Right kidney (tissue), 9 donors: ENCODE measurements around the gene TTC9.

ENCODE experiments used
- DNase-seq: peaks from one replicate; pipeline ENCODE4 v3.0.0-alpha.2; 2016
- long read RNA-seq, 8 donors: transcript quantifications; one replicate each; lab custom pipeline, GENCODE V29; 2026

TTC9 gene
- long read RNA-seq, donor 1, full-length matches to known transcripts = 3 of 3 reads
- long read RNA-seq, donor 1, partial matches to known transcripts = 0 of 3 reads
- long read RNA-seq, donor 1, other reads (novel, unspliced or antisense) = 0 of 3 reads
- long read RNA-seq, donor 2, full-length matches to known transcripts = 1 of 1 reads
- long read RNA-seq, donor 2, partial matches to known transcripts = 0 of 1 reads
- long read RNA-seq, donor 2, other reads (novel, unspliced or antisense) = 0 of 1 reads
- long read RNA-seq, donor 3, full-length matches to known transcripts = 1 of 1 reads
- long read RNA-seq, donor 3, partial matches to known transcripts = 0 of 1 reads
- long read RNA-seq, donor 3, other reads (novel, unspliced or antisense) = 0 of 1 reads
- long read RNA-seq, donor 4, full-length matches to known transcripts = 5 of 5 reads
- long read RNA-seq, donor 4, partial matches to known transcripts = 0 of 5 reads
- long read RNA-seq, donor 4, other reads (novel, unspliced or antisense) = 0 of 5 reads
- long read RNA-seq, donor 5, full-length matches to known transcripts = 5 of 5 reads
- long read RNA-seq, donor 5, partial matches to known transcripts = 0 of 5 reads
- long read RNA-seq, donor 5, other reads (novel, unspliced or antisense) = 0 of 5 reads
- long read RNA-seq, donor 6, full-length matches to known transcripts = 3 of 3 reads
- long read RNA-seq, donor 6, partial matches to known transcripts = 0 of 3 reads
- long read RNA-seq, donor 6, other reads (novel, unspliced or antisense) = 0 of 3 reads
- long read RNA-seq, donor 7 = 0 reads
- long read RNA-seq, donor 8, full-length matches to known transcripts = 2 of 2 reads
- long read RNA-seq, donor 8, partial matches to known transcripts = 0 of 2 reads
- long read RNA-seq, donor 8, other reads (novel, unspliced or antisense) = 0 of 2 reads

DNA sequence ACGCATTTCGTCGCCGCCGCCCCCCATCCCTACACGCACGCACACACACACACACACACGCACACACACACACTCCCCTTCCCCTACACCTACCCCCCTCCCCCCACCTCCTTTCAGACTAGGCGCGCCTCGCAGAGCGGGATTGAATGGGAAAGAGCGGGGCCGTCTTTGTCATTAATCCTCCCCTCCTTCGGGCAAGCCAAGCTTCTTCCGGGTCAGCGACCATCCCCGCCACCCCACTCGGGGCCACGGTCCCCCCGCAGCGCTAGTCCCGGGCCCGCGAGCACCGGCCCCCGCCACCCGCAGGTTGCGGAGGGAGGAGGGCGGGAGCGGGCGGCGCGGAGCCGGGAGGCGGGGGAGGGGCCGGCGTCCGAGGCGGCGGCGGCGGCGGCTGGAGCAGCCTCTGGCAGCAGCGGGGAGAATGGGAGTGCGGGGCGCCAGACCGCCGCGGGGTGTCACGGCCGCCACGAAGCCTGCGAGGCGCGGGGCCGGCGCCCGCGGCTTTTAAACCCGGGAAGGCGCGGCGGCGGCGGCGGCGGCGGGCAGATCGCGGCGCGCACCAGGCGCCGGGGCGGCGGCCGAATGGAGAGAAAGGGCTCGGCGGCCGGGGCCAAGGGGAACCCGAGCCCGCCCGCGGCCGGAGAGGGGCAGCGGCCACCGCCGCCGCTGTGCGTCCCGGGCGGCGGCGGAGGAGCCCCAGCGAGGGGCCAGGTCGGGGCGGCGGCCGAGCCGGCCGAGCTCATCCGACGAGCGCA, at the start of gene TTC9:
TTC9 (plus strand) TSS at position 369 of the 755 bp plus-strand sequence; CDS start at position 583, 214 bp downstream.
- DNase-seq = no peak

DNA sequence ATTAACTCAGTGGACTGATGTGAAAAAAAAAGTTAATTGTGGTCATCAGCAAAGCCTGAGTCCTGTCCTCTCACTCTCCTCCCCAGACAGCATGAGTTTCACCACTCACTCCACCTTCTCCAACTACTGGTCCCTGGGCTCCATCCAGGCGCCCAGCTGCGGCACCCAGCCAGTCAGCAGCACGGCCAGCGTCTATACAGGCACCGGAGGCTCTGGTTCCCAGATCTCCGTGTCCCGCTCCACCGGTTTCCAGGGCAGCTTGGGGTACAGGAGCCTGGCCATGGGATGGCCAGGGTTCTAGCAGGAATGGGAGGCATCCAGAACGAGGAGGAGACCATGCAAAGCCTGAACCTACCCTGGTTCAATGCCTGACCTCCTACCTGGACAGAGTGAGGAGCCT, 47.3 kb upstream of the TTC9 start:
- DNase-seq = no peak

DNA sequence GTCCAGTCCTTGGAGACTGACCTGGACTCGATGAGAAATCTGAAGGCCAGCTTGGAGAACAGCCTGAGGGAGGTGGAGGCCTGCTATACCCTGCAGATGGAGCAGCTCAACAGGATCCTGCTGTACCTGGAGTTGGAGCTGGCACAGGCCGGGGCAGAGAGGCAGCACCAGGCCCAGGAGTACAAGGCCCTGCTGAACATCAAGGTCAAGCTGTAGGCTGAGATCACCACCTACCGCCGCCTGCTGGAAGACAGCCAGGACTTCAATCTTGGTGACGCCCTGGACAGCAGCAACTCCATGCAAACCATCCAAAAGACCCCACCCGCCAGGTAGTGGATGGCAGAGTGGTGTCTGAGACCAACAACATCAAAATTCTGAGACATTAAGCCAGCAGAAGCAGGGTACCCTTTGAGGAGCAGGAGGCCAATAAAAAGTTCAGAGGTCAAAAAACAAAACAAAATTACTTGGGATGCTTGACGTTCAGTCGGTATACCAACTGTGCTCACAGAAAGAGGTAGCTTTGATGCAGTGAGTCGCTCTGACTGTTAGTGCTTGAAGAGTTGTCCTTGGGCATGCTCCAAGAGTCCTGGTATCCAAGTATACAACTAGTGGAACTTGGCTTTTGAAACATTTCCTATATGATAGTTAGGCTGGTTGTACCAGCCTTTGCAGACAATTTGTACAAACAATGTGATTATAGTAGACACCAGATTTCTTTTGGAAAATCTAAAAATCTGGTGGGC, 46.1 kb upstream of the TTC9 start:
- DNase-seq = no peak

DNA sequence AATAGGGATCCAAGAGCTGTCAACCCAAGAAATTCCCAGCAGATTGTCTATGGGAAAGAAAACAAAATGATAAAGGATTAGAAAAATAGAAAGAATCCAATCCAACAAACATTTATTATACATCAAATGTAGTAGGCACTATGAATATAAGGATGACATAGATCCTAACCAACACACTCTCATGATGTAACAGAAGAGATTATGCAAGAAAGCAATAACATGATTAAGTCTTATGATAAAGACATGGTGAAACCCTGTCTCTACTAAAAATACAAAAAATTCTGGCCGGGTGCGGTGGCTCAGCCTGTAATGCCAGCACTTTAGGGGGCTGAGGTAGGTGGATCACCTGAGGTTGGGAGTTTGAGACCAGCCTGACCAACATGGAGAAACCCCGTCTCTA, 44.0 kb upstream of the TTC9 start:
- no peak for DNase-seq

DNA sequence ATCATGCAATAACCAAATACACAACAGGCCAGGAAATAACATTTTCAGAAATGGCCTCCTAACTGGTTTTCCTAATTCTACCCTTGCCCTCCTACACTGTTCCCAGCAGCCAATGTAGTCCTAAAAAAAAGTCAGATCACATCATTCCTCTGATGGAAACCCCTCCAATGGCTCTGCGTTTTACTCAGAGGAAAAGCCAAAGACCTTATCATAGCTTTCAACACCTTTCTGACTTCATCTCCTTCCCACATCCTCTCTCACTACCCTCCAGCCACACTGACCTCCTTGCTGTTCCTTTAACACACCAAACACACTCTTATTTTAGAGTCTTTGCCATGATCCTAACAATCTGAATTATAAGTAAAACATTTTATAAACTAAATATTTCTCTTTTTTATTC, 42.4 kb upstream of the TTC9 start:
- no peak for DNase-seq

DNA sequence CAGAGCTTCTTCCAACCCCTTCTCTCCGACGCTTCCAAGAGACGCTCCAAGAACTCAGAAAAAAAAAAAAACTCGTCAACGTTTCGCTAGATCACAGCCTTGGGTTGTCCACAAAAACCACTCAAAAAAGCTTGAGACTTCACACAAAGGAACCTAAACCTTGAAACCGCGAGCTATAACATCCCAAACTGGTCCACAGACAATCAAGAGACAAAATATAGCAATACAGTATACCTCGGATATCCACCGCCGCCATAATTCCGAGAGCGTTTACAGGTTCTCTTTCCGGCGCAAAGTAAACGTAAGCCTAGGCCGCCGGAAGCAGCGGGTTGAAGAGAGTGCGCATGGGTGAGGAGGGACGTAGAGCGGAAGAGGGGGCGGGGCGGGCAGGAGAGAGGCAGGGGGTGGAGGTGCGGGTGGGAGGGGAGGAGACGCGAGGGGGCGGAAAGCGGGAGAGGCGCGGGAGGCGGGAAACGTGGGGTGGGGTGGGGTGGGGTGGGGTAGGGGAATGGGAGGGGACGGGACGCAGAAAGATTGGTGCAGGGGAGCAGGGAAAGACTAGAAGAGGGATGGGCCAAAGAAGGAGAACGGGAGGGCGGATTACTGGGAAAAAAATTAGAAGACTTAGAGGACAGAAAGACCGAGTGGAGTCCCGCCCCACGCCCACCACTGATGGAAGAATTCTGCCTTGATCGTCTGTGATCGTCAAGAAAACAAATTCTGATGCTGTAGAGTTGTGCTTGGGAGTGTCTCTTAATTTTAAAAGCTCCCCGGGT, 41.1 kb upstream of the TTC9 start, which contains the start of gene MED6:
MED6 (minus strand) TSS at position 274 of the 776 bp plus-strand sequence; CDS start at position 256, 18 bp downstream.
- peak; percentile 56 for DNase-seq

DNA sequence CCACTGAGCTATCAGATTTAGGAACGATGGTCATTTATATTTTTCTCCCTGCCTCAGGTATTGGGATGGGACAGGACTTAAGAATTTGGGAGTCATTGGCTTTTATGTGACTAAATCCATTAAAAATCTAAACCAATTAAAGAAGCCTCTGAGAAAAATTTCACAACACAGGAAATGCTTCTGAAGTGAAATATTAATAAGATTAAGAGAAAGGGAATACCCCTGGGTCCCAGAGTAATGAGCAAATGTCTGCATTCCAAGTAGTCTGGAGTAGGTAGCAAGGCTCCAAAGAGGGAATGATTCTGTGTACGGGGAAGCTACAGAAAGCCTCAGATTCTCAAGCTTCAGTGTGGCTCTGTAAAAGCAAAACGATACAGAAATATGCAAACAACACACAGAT, 40.6 kb upstream of the TTC9 start:
- peak; percentile 41 for DNase-seq

DNA sequence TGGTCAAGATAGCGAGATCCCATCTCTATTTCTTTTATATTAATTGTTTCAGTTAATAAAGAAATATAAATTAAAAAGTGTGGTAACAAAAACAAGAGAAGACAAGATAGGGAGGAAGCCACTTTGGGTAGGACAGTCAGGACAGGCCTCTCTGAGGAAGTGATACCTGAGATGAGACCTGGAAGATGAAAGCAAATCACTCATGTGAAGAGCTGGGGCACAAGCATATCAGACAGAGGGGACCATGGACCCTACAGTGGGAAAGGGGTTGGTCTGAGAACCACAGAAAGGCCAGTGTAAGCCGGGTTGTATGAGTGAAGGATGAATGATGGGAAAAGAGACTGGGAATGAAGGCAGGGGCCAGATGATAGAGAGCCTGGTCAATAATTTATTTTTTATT, 39.5 kb upstream of the TTC9 start:
- DNase-seq = no peak

DNA sequence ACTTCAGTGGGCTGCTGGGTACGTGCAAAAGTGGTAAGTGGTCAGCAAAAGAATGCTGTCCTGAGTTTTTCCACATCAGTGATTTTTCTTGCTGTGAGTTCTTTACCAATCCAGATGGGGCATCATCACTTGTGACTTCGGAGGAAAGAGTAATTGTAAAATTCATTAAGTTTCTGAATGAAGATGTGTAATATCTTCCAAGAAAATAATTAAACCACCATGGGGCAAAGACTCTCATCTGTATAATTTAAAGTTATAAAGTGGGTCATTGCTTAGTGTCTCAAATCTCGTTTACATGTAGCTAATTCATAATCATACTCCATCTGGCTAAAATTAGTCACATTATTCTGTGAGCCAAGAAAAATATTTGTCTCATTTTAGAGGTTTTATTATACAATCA, 30.5 kb upstream of the TTC9 start:
- DNase-seq = no peak

DNA sequence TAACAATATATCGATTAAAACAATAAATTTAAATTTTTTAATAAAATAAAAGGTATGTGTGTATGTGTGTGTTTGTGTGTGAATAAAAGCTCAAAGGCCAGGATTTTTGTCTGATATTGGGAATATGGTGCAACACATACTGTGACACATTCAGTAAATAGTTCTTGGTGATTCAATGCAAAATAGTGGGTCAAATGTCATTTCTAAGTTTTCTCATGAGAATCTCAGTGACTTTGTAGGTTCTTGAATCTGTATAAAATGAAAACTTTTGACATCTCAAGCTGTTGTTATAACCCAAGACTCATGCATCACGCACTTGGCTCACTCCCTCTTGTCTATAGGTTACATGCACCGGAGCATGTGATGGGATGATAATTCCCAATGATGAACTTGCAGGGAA, 25.1 kb upstream of the TTC9 start:
- DNase-seq = no peak

DNA sequence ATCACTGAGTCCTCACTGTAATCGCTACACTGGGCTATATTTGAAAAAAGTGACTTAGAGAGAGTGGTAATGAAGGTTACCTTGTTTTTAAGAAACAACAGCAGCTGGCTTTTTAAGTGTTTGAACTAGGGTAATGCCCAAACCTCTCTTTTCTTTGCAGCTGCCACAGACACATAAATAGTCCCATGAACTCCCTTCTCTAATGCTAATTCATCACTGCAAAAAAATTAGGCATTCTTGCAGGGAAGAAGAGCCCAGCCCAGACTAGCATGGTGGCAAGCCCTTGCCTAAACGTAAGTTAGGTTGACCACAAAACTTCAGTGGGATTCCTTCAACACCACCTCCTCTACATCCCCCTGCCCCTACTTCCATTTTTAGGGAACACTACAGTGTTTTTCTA, 23.4 kb upstream of the TTC9 start:
- no peak for DNase-seq

DNA sequence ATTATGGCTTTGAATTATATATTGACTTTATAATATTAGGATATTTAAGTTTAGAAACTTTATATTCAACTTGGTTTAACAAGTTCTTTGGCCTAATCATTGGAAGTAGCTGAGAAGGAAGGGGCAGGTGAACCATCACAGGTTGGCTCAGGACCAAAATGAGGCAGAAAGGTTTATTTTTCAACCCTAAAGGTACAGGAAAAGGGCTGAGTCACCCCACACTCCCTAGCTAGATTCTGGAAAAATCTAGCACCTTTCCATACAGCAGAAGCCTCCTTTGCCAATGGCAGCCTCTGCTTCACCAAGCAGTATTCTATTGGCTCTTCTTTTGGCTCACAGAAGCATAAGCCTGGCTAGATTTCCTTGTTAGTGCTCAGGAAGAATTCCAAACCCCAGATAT, 22.0 kb upstream of the TTC9 start:
- DNase-seq = no peak

DNA sequence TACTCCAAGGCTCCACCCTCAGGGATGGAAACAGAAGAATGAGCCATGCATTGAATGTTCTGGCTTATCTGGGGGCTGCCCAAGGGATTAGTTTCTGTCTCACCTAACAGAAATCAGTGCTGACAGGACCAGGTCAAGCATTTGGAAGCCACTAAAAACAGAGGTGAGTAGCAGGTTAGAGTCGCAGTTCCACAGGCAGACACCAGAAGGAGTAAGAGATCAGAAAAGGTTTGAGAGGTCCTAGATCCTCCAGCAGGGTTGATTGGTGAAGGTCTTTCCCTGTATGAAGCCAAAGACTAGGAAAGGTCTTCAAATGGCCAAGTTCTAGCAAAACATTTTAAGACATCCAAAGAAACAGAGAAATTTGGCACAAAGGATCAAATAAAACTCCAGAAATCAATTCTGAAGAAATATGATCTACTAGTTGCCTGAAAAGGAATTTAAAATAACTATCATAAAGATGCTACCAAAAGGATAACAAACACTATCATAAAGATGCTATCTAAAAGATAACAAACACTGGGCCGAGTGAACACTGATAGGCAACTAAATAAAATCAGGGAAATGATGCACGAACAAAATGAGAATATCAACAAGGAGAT, 19.5 kb upstream of the TTC9 start:
- DNase-seq = no peak

DNA sequence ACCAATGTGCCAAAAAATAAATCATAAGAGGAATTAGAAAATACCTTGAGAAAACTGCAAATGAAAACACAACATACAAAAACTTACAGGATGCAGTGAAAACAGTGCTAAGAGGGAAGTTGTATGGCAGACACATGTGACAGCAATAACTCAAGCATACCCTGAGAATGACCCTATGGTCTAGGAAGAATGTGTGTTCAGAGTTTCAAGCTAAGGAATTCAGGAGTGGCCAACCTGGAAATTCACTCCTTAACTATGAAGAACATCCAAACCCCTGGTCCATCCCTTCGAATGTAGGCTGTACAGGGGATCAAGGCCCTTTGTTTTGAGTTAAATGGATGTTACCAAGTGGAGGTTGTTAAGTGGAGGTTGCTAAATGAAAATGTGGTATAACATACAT, 16.7 kb upstream of the TTC9 start:
- DNase-seq = no peak

DNA sequence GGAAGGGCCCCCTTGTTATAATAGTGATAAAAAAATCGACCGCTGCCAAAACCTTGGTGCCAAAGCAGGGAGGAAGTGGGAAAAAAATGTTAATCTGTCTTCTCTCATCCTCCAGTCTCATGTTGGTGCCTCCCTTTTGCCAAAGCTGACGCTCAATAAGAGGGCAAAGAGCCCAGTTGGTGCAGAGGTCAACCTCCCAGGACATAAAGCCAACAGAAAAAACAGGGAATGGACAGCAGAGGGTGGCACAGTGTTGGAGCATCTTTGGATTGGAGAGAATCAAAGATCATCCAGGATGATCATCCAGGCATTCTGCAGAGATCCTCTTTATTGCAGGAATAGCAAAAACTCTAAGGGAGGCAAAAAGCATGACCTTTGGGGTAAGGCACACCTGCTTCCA, 9.8 kb upstream of the TTC9 start:
- no peak for DNase-seq

DNA sequence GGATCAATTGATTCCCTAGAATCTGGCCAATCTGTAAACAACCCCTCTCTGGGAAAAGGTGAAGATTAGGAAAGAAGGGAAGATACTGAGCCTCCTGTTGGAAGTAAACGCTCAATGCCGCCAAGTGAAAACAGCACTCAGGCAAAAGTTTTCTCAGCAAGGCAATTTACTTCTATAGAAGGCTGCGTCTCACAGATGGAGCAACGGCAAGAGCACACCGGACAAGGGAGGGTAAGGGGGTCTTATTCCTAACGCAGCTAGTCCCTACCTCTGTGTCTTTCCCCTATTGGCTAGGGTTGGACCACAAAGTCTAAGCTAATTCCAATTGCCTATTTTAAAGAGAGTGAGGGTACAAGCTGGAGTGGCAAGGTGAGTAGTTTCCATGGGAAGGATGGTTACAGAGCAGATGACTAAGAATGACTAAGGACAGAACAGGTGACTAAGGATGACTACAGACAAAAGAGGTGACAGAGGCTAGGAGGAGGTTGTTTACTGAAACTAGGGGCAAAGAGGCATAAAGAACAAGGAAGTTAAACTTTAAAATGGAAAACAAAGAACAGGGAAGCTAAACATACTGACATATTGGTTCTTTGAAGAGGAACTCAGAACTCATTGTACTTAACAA, 5.6 kb upstream of the TTC9 start:
- no peak for DNase-seq

DNA sequence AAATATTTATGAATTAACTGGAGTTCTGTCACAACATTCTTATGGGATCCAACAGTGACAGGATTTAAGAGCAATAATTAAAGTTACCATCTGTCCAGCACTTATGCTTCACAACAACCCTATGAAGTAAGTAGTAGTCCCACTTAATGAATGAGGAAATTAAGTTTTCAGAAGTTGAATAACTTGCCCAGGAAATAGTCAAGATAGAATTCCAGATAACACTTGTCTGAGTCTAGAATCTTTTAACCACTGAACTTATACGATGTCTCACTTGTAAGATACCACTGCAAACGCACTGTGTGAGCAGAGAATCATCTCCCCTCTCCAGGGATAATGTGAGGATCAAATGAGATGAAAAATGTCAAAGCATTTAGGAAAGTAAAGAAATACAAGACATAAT, 3.3 kb upstream of the TTC9 start:
- DNase-seq = no peak

DNA sequence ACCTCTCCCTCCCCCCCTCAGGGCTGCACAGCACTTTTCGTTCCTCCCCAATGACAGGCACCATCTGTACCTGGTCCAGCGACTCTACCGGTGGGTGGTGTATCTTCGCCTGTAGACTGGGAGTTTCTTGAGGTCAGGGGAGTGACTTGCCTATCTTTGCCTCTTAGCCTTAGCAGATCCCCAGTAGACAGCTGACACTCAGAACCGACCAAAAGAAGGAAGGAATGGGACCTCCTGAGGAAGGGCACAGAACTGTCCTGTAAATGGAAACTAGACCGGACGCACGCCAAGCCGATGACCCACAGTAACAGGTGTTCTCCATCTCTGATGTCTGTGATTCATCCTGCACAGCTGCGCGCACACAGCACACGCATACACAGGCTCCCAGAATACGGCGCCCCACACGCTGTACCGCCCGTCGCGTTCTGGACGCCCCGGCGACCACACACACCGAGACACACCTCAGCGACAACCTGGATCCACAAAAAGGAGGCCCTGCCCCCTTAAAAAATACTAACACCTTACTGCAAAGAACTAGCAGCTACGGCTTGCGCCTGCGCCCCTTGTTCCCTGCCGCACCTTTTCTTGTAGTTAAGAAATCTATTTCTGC, 673 bp upstream of the TTC9 start:
- peak; percentile 61 for DNase-seq
